HL-60 (cell line): ENCODE measurements around the gene LRRC58.

Experiments used
- DNase-seq, 2 experiments: peaks; one replicate each; pipeline ENCODE4 v3.0.0-alpha.2; 2010 to 2020; ENCODE audit warnings: low read depth in 1 of 2, low spot score in 1 of 2
- H3K27ac ChIP-seq: fragments of 250-450 bp; sonication (Bioruptor Pico); replicated peaks from 2 replicates; pipeline ENCODE4 v1.5.1; 2020; ENCODE audit warnings: mild to moderate bottlenecking, moderate library complexity
- H3K27me3 ChIP-seq: fragments of 250-450 bp; sonication (Bioruptor Pico); 2 replicates; pipeline ENCODE4 v1.5.1; 2021; ENCODE audit warnings: mild to moderate bottlenecking, moderate library complexity; ENCODE audit not compliant: insufficient read depth, poor library complexity, severe bottlenecking
- H3K4me3 ChIP-seq: replicated peaks from 2 replicates; pipeline ENCODE4 v1.5.1; 2011; ENCODE audit warnings: mild to moderate bottlenecking, control low read depth, low read length; ENCODE audit not compliant: insufficient read depth
- CTCF ChIP-seq: IDR thresholded peaks from one replicate; pipeline ENCODE4 v1.5.1; 2011; ENCODE audit warnings: low read length, control low read depth, inconsistent platforms; ENCODE audit not compliant: insufficient read depth
- GABPA ChIP-seq: IDR thresholded peaks from 2 replicates; pipeline ENCODE4 v1.6.1; 2012; ENCODE audit warnings: low read depth
- POLR2AphosphoS5 ChIP-seq: IDR thresholded peaks from 2 replicates; pipeline ENCODE4 v1.6.1; 2012; ENCODE audit warnings: low read depth
- REST ChIP-seq: IDR thresholded peaks from 2 replicates; pipeline ENCODE4 v1.6.1; 2012; ENCODE audit warnings: low read depth; ENCODE audit not compliant: insufficient replicate concordance
- SPI1 ChIP-seq: IDR thresholded peaks from 2 replicates; pipeline ENCODE4 v1.6.1; 2012; ENCODE audit warnings: low read depth, mild to moderate bottlenecking, borderline replicate concordance

LRRC58 gene

GRCh38 chr3:120306519-120307455 is 42.4 kb downstream of the LRRC58 start:
- TF ChIP-seq CTCF, result no peak
- no peak for TF ChIP-seq GABPA
- no peak for TF ChIP-seq REST
- TF ChIP-seq SPI1, result no peak
- no peak for TF ChIP-seq POLR2AphosphoS5
- Histone ChIP-seq H3K27me3 (no peaks in the 10 kb centered on the region), H3K27ac (no peak overlapping the region), H3K4me3 (no peak overlapping the region)
- DNase-seq, result no peak

GRCh38 chr3:120304616-120305015 is 44.5 kb downstream of the LRRC58 start:
- H3K4me3 ChIP-seq, result no peak overlapping the region
- no peaks in the 10 kb centered on the region for H3K27me3 ChIP-seq
- TF ChIP-seq POLR2AphosphoS5 (no peak), CTCF (no peak), REST (no peak), SPI1 (no peak), GABPA (no peak)
- no peak for DNase-seq
- no peak overlapping the region for H3K27ac ChIP-seq

- no peaks in the 10 kb centered on the region for H3K27me3 ChIP-seq
- no peak for TF ChIP-seq REST
- no peak for TF ChIP-seq CTCF
- no peak for TF ChIP-seq SPI1
- DNase-seq, result no peak
- H3K4me3 ChIP-seq, result no peak overlapping the region
- H3K27ac ChIP-seq, result no peak overlapping the region
These were observed 46.8 kb downstream of the LRRC58 start for GRCh38 chr3:120302361-120302760.
